ENCODE results near the gene CLEC9A.

Gene CLEC9A

GRCh38 chr12:10030446-10030845, at the start of gene CLEC9A:
Gene CLEC9A, plus strand, starts transcription at chr12:10030682. Its CDS starts 22,006 bp downstream, at chr12:10052688.
- Histone ChIP-seq H3K36me3 (ENCODE audit: control insufficient read depth, insufficient read depth, low read length, severe bottlenecking) (no peaks in the 10 kb centered on the region), H3K9me3 (ENCODE audit: control insufficient read depth, low read length) (no peaks in the 10 kb centered on the region), H3K4me3 (ENCODE audit: low read length) (no peak within 1 kb of the TSS), H3K27me3 (replicated peaks; ENCODE audit: control insufficient read depth, insufficient read depth, low read length) (no peaks in the 10 kb centered on the region), H3K9ac (ENCODE audit: low read length) (no peak within 1 kb of the TSS), H3K4me1 (ENCODE audit: control insufficient read depth, insufficient read depth, low read length) (peaks cover 13% of the 10 kb centered on the region)
- DNase-seq (ENCODE audit: low read depth): no peak

- H3K9me3 ChIP-seq (ENCODE audit: control insufficient read depth, low read length): no peaks in the 10 kb centered on the region
- H3K27me3 ChIP-seq (replicated peaks; ENCODE audit: control insufficient read depth, insufficient read depth, low read length): peaks cover 8% of the 10 kb centered on the region
- no peak overlapping the region for H3K9ac ChIP-seq (ENCODE audit: low read length)
- no peak for DNase-seq (ENCODE audit: low read depth)
- H3K36me3 ChIP-seq (ENCODE audit: control insufficient read depth, insufficient read depth, low read length, severe bottlenecking): no peaks in the 10 kb centered on the region
- H3K4me1 ChIP-seq (ENCODE audit: control insufficient read depth, insufficient read depth, low read length): no peaks in the 10 kb centered on the region
- no peak overlapping the region for H3K4me3 ChIP-seq (ENCODE audit: low read length)
Measured at GRCh38 chr12:9991876-9992275, 38.6 kb upstream of the CLEC9A start.

- H3K9me3 ChIP-seq (ENCODE audit: control insufficient read depth, low read length): no peaks in the 10 kb centered on the region
- H3K36me3 ChIP-seq (ENCODE audit: control insufficient read depth, insufficient read depth, low read length, severe bottlenecking): no peaks in the 10 kb centered on the region
- no peak for DNase-seq (ENCODE audit: low read depth)
- H3K4me3 ChIP-seq (ENCODE audit: low read length): no peak overlapping the region
- no peaks in the 10 kb centered on the region for H3K4me1 ChIP-seq (ENCODE audit: control insufficient read depth, insufficient read depth, low read length)
- no peak overlapping the region for H3K9ac ChIP-seq (ENCODE audit: low read length)
- peaks cover 8% of the 10 kb centered on the region for H3K27me3 ChIP-seq (replicated peaks; ENCODE audit: control insufficient read depth, insufficient read depth, low read length)
Measured at GRCh38 chr12:9992296-9992695, 38.2 kb upstream of the CLEC9A start.

GRCh38 chr12:9999016-9999415, 31.5 kb upstream of the CLEC9A start, which contains the start of gene CLEC1B:
Gene CLEC1B, minus strand, starts transcription at chr12:9999121. Its CDS starts 21 bp downstream, at chr12:9999100.
- DNase-seq (ENCODE audit: low read depth): no peak
- Histone ChIP-seq H3K9me3 (ENCODE audit: control insufficient read depth, low read length) (no peaks in the 10 kb centered on the region), H3K4me1 (ENCODE audit: control insufficient read depth, insufficient read depth, low read length) (no peaks in the 10 kb centered on the region), H3K27me3 (replicated peaks; ENCODE audit: control insufficient read depth, insufficient read depth, low read length) (no peaks in the 10 kb centered on the region), H3K9ac (ENCODE audit: low read length) (no peak within 1 kb of the TSS), H3K4me3 (ENCODE audit: low read length) (no peak within 1 kb of the TSS), H3K36me3 (ENCODE audit: control insufficient read depth, insufficient read depth, low read length, severe bottlenecking) (no peaks in the 10 kb centered on the region)

GRCh38 chr12:10001171-10001776, 29.2 kb upstream of the CLEC9A start:
- peak; percentile 16 for DNase-seq (ENCODE audit: low read depth)
- Histone ChIP-seq H3K27me3 (replicated peaks; ENCODE audit: control insufficient read depth, insufficient read depth, low read length) (no peaks in the 10 kb centered on the region), H3K4me3 (ENCODE audit: low read length) (no peak overlapping the region), H3K9ac (ENCODE audit: low read length) (no peak overlapping the region), H3K9me3 (ENCODE audit: control insufficient read depth, low read length) (peaks cover 5% of the 10 kb centered on the region), H3K4me1 (ENCODE audit: control insufficient read depth, insufficient read depth, low read length) (no peaks in the 10 kb centered on the region), H3K36me3 (ENCODE audit: control insufficient read depth, insufficient read depth, low read length, severe bottlenecking) (no peaks in the 10 kb centered on the region)

- Histone ChIP-seq H3K4me3 (ENCODE audit: low read length) (no peak overlapping the region), H3K9ac (ENCODE audit: low read length) (no peak overlapping the region), H3K36me3 (ENCODE audit: control insufficient read depth, insufficient read depth, low read length, severe bottlenecking) (no peaks in the 10 kb centered on the region), H3K27me3 (replicated peaks; ENCODE audit: control insufficient read depth, insufficient read depth, low read length) (peaks cover 4% of the 10 kb centered on the region), H3K4me1 (ENCODE audit: control insufficient read depth, insufficient read depth, low read length) (peaks cover 3% of the 10 kb centered on the region), H3K9me3 (ENCODE audit: control insufficient read depth, low read length) (no peaks in the 10 kb centered on the region)
- DNase-seq (ENCODE audit: low read depth): no peak
Measured at GRCh38 chr12:10012630-10013330, 17.7 kb upstream of the CLEC9A start.

- H3K9me3 ChIP-seq (ENCODE audit: control insufficient read depth, low read length): no peaks in the 10 kb centered on the region
- DNase-seq (ENCODE audit: low read depth): no peak
- no peak overlapping the region for H3K9ac ChIP-seq (ENCODE audit: low read length)
- H3K36me3 ChIP-seq (ENCODE audit: control insufficient read depth, insufficient read depth, low read length, severe bottlenecking): no peaks in the 10 kb centered on the region
- H3K27me3 ChIP-seq (replicated peaks; ENCODE audit: control insufficient read depth, insufficient read depth, low read length): peaks cover 4% of the 10 kb centered on the region
- H3K4me3 ChIP-seq (ENCODE audit: low read length): no peak overlapping the region
- peaks cover 3% of the 10 kb centered on the region for H3K4me1 ChIP-seq (ENCODE audit: control insufficient read depth, insufficient read depth, low read length)
Measured at GRCh38 chr12:10015450-10015849, 15.0 kb upstream of the CLEC9A start.

GRCh38 chr12:10016881-10017280, 13.6 kb upstream of the CLEC9A start:
- Histone ChIP-seq H3K36me3 (ENCODE audit: control insufficient read depth, insufficient read depth, low read length, severe bottlenecking) (no peaks in the 10 kb centered on the region), H3K4me1 (ENCODE audit: control insufficient read depth, insufficient read depth, low read length) (peaks cover 3% of the 10 kb centered on the region), H3K27me3 (replicated peaks; ENCODE audit: control insufficient read depth, insufficient read depth, low read length) (peaks cover under 1% of the 10 kb centered on the region), H3K4me3 (ENCODE audit: low read length) (no peak overlapping the region), H3K9me3 (ENCODE audit: control insufficient read depth, low read length) (no peaks in the 10 kb centered on the region), H3K9ac (ENCODE audit: low read length) (no peak overlapping the region)
- no peak for DNase-seq (ENCODE audit: low read depth)

- no peaks in the 10 kb centered on the region for H3K27me3 ChIP-seq (replicated peaks; ENCODE audit: control insufficient read depth, insufficient read depth, low read length)
- H3K36me3 ChIP-seq (ENCODE audit: control insufficient read depth, insufficient read depth, low read length, severe bottlenecking): no peaks in the 10 kb centered on the region
- H3K4me1 ChIP-seq (ENCODE audit: control insufficient read depth, insufficient read depth, low read length): peaks cover 3% of the 10 kb centered on the region
- DNase-seq (ENCODE audit: low read depth): no peak
- no peaks in the 10 kb centered on the region for H3K9me3 ChIP-seq (ENCODE audit: control insufficient read depth, low read length)
- no peak overlapping the region for H3K4me3 ChIP-seq (ENCODE audit: low read length)
- H3K9ac ChIP-seq (ENCODE audit: low read length): no peak overlapping the region
Measured at GRCh38 chr12:10018386-10018785, 12.1 kb upstream of the CLEC9A start.

- no peak for DNase-seq (ENCODE audit: low read depth)
- Histone ChIP-seq H3K9me3 (ENCODE audit: control insufficient read depth, low read length) (no peaks in the 10 kb centered on the region), H3K4me3 (ENCODE audit: low read length) (no peak overlapping the region)
Measured at GRCh38 chr12:10021342-10021741, 9.1 kb upstream of the CLEC9A start.

GRCh38 chr12:10025236-10025635, 5.2 kb upstream of the CLEC9A start:
- Histone ChIP-seq H3K9me3 (ENCODE audit: control insufficient read depth, low read length) (no peaks in the 10 kb centered on the region), H3K4me3 (ENCODE audit: low read length) (no peak overlapping the region), H3K36me3 (ENCODE audit: control insufficient read depth, insufficient read depth, low read length, severe bottlenecking) (no peaks in the 10 kb centered on the region), H3K4me1 (ENCODE audit: control insufficient read depth, insufficient read depth, low read length) (peaks cover 13% of the 10 kb centered on the region), H3K27me3 (replicated peaks; ENCODE audit: control insufficient read depth, insufficient read depth, low read length) (no peaks in the 10 kb centered on the region), H3K9ac (ENCODE audit: low read length) (no peak overlapping the region)
- no peak for DNase-seq (ENCODE audit: low read depth)

More at GRCh38 chr12:10021342-10021741, 9.1 kb upstream of the CLEC9A start:
- Histone ChIP-seq H3K9ac (ENCODE audit: low read length) (no peak overlapping the region), H3K4me1 (ENCODE audit: control insufficient read depth, insufficient read depth, low read length) (peaks cover 3% of the 10 kb centered on the region), H3K27me3 (replicated peaks; ENCODE audit: control insufficient read depth, insufficient read depth, low read length) (no peaks in the 10 kb centered on the region), H3K36me3 (ENCODE audit: control insufficient read depth, insufficient read depth, low read length, severe bottlenecking) (no peaks in the 10 kb centered on the region)
